Right lobe of liver (tissue), 4 donors: ENCODE measurements around the gene STAT5B.
"Not testable (repeated sequence)": the region's sequence is repeated elsewhere in the genome, so short reads cannot be mapped to it uniquely, and the experiment has no call there.

Source experiments
- POLR2A ChIP-seq: fragments of 450-650 bp; IDR thresholded peaks from one replicate; pipeline ENCODE4 v1.6.1; 2017; ENCODE audit warnings: antibody characterized with exemption, mild to moderate bottlenecking
- TF ChIP-seq, protein P1 (sequence below), 4 donors: fragments of 200-600 bp in 3 of 4; fragments of 450-650 bp in 1 of 4; IDR thresholded peaks; one replicate each; pipeline versions ENCODE4 v1.5.1 to v1.8.0; 2016 to 2022; ENCODE audit warnings: antibody characterized with exemption in 4 of 4, mild to moderate bottlenecking in 2 of 4
- donor health status: DM: no; HTN: no; CAD: no.
- donor health status: DM: no; HTN: no; CAD: no.
- donor health status: DM: no; HTN: yes; CAD: no.

DNA sequence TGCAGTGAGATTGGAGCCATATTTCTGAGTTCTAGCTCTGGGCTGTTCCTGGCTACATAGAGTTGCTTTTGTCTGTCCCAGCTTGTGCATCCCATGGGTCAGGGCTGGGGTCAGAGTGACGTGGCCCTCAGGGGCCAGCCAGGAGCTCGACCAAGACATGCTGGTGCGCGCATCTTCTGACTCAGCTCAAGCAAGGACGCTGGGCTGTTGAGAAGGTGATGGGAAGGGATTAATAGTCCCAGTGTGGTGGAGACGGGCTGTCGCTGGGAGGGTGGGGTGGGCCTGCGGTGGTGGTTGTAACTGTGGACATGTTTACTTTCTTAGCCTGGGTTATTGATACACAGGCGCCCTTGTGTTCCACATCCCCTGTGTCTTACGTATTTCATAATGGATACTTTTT, 21.6 kb upstream of the STAT5B start:
- TF ChIP-seq, protein P1, sequence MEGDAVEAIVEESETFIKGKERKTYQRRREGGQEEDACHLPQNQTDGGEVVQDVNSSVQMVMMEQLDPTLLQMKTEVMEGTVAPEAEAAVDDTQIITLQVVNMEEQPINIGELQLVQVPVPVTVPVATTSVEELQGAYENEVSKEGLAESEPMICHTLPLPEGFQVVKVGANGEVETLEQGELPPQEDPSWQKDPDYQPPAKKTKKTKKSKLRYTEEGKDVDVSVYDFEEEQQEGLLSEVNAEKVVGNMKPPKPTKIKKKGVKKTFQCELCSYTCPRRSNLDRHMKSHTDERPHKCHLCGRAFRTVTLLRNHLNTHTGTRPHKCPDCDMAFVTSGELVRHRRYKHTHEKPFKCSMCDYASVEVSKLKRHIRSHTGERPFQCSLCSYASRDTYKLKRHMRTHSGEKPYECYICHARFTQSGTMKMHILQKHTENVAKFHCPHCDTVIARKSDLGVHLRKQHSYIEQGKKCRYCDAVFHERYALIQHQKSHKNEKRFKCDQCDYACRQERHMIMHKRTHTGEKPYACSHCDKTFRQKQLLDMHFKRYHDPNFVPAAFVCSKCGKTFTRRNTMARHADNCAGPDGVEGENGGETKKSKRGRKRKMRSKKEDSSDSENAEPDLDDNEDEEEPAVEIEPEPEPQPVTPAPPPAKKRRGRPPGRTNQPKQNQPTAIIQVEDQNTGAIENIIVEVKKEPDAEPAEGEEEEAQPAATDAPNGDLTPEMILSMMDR (IDR thresholded peaks at IDR 0.05), result not testable (repeated sequence)
- TF ChIP-seq POLR2A, result not testable (repeated sequence)
